ENCODE data around the gene RAB3C.

DNA sequence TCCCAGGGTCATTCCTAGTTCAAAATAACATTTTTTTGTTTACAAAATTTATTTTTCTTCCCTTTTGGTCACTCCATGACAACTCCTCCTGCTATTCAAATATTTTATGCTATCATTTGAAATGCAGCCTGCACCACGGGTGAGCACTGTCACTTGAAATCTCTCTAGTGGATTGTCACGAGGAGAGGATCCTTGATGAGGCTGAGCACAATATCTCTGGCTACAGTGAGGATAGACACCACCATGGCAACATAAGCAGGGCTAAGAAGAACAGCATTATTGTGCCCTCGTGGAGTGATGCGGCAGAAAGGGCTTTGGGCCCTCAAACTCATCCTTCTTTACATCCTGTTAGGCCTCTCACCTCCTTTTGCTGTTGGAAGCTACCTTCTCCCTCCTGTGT lies 321.9 kb downstream of the RAB3C start:
- TF ChIP-seq CTCF (conservative IDR thresholded peaks at IDR 0.05; ENCODE audit: low read depth in 2 of 2) (no peak), POLR2AphosphoS5 (IDR thresholded peaks at IDR 0.05; ENCODE audit: low read depth) (no peak), CREB1 (CRISPR knock-in tag; IDR thresholded peaks at IDR 0.05; ENCODE audit: low read depth) (no peak), REST (IDR thresholded peaks at IDR 0.05; ENCODE audit: unreplicated experiment) (no peak), ZNF331 (CRISPR knock-in tag; IDR thresholded peaks at IDR 0.05; ENCODE audit: low read depth) (no peak), EZH2phosphoT487 (IDR thresholded peaks at IDR 0.05; ENCODE audit: unreplicated experiment) (no peak), EZH2 (IDR thresholded peaks at IDR 0.05; ENCODE audit: low read depth, unreplicated experiment) (no peak), STAT1 (IDR thresholded peaks at IDR 0.05; ENCODE audit: unreplicated experiment) (no peak), NANOG (IDR thresholded peaks at IDR 0.05; ENCODE audit: borderline replicate concordance) (no peak)
